ENCODE measurements around the gene CNDP2.

DNA sequence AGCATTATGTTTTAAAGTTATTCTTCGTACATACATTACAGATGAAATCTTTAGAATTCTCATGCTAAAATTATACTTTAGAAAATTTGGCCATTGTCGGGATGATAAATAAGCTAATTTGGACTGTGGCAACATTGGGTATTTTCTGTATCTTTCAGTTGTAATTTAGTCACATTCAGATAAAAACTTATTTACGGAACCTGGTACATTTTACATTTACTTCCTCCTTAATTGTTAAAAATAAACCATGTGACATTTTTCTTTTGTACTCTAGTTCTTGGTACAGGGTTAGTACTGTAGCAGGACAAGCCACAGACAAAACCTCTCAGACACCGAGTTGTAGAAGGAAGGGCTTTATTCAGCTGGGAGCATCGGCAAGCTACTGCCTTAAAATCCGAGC is 4.2 kb downstream of the CNDP2 start:
- no peak for TF ChIP-seq EZH2 (IDR thresholded peaks at IDR 0.05; ENCODE audit: low read length, unreplicated experiment)
- TF ChIP-seq, protein P1, sequence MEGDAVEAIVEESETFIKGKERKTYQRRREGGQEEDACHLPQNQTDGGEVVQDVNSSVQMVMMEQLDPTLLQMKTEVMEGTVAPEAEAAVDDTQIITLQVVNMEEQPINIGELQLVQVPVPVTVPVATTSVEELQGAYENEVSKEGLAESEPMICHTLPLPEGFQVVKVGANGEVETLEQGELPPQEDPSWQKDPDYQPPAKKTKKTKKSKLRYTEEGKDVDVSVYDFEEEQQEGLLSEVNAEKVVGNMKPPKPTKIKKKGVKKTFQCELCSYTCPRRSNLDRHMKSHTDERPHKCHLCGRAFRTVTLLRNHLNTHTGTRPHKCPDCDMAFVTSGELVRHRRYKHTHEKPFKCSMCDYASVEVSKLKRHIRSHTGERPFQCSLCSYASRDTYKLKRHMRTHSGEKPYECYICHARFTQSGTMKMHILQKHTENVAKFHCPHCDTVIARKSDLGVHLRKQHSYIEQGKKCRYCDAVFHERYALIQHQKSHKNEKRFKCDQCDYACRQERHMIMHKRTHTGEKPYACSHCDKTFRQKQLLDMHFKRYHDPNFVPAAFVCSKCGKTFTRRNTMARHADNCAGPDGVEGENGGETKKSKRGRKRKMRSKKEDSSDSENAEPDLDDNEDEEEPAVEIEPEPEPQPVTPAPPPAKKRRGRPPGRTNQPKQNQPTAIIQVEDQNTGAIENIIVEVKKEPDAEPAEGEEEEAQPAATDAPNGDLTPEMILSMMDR (conservative IDR thresholded peaks at IDR 0.05; ENCODE audit: low read depth, low read length): no peak
- TF ChIP-seq EZH2phosphoT487 (IDR thresholded peaks at IDR 0.05; ENCODE audit: borderline replicate concordance, low read length): no peak
